Mucosa of gallbladder (tissue), 1 donor: ENCODE measurements around the gene C1orf87. TPM values are rescaled to one million over a fixed set of nuclear protein-coding genes. Genes with fewer than 3 reads are reported as not detected.

Source experiments
- DNase-seq: peaks from one replicate; pipeline ENCODE4 v3.0.0-alpha.2; 2020; ENCODE audit warnings: low spot score
- total RNA-seq: library from RNA; stranded (reverse); gene quantifications from one replicate; pipeline ENCODE4 v1.2.1, GENCODE V29; 2021
- donor health status: DM: no; HTN: no; CAD: no.

Gene C1orf87, protein sequence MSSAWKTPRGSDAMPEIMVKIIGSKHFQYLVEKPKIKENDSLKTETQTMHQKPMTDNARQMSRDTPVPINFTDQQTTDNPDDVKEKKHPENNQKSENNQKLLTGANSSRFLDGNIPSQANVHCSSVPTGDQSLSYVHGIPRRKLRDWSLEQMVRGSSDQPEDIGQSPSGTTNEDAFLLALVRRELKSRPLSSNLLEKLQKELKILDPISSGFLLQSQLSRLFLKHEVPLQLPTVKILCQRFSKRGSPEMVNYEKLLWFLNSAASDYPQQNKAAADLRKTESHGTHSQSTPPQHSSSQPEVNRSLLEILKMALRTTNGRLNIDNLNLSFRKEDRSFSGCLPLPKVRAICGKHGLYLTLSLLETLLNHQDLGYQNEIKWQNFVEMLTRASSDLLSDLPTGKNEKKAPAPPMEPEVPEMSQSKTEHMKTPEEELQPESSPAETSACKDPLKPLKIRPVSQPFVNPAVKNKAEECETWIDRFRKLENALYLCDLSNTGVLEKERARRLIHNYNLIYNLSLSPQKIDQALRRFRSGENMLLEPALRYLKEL
- total RNA-seq = not detected

DNA sequence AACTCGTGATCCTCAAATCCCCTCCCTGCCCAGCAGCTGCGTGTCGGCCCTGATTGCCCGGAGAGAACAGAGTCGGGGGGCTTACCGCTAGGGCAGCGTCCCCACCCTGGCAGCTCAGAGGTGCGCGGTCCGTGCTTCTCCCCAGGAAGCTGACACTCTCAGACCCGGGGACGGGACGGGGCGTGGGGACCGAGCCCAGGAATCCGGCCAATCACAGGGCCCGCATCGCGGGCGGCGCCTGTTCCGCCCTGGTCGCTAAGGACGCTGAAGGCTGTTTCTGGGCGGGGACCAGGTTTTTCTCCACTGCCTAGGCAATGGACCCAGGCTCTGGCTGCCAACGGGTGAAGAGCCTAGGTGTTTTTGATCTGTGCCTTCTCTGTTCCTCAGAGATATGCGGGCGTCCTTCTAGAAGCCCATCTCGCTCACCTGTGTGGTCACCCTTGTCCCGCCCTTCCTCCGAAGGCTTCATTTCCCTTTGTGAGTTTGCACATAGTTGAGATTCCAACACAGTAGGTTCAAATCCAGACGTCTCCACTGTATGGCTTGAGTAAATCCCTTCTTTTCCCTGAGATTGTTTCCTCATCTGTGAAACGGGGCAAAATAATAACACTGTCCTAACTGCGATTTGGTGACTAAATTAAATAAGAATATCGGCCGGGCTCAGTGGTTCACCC is at the start of gene C1orf87:
TSS of gene C1orf87 (minus strand) at position 166 of the 674 bp plus-strand sequence. CDS start 1,127 bp downstream, outside the sequence.
- no peak for DNase-seq

DNA sequence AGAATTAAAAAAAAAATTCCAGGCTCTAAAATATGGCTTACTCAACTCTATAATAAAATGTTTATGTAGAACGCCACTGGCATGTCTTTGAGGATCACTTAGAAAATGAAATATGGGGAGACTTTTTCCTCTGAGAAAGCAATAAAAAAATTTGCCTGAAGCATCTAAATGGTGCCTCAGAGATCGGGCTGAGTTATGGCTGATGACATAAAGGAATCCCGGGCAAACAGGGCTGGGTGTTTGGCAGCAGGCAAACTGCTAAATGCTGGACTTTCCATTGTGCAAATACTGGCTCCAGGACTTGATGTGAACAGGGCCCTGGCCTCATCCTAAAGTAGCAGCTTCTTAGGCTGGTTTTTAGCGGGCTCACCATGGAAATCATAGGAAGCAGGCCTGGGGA is 44.5 kb upstream of the C1orf87 start:
- DNase-seq = no peak

DNA sequence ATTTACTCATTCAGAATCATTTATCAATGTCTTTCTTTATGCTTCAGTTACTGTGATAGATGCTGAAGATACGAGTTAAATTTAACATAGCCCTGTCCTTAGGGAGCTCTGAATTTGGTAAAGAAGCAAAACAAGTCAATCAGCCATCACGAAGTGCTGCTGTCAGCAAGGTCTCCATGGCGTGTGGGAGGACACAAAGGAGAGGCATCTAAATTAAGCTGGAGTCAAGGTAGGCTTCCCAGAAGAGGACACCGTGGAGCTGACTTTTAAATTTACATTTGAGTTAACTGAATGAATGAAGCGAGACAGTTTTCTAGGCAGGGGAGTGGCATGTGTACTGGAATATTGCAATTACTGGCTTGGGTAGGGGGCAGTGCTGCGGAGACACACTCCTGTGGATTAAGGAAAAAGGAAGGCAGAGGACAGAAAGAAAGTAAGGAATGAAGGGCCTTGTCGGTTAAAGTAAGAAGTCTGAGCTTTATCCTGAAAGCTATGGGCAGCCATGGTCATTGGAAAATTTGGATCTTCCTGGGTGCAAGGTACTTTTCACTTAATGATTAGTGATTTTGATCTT is 41.3 kb upstream of the C1orf87 start:
- no peak for DNase-seq

DNA sequence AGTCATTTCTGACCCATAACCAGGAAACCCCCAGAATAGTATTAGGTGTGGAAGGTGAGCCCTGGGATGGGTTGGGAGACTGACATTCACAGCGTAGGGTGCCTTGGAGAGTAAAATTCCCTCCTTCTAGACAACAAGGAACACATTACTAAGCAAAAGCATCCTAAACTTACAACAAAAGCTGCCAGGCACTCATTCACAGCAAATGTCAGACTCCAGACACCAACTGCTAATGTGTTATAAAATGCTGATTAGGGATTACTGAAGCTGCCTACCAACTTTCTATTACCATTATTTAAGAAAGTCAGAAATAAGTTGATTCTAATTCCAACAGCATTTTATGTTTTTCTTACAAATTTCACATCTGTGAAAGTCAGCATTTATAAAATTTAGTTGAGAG is 40.0 kb upstream of the C1orf87 start:
- DNase-seq = no peak

DNA sequence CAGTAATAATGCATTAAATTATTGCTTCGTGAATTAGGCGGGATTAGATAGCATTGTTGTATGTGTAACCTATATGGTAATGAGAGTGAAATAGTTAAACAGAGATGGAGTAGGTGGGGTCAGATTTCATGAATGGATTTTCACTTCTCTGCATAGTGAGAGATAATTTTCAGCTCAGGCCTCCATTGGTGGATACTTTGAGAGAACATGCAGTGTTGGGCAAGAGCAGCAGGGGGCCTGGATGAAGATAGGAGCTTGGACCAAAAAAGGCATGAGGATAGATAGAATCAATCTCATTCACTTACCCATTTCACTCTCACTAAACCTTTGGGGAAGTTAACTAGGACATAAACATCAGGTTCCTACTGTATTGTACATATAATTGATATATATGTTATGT is 39.5 kb upstream of the C1orf87 start:
- no peak for DNase-seq

DNA sequence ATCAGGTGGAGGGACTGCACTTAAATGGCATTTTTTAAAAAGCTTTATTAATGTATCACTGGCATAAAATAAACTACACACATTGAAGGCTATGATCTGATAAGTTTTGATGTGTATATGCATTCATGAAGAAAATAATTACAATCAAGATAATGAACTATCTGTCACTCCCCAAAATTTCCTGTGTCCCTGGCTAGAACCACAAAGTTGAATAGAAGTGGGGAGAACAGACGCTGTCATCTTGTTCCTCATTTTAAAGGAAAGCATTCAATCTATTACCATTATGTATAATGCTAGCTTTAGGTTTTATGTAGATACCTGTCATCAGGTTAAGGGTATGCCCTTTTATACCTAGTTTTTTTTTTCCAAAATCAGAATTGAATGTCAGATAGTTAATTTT is 38.1 kb upstream of the C1orf87 start:
- no peak for DNase-seq

DNA sequence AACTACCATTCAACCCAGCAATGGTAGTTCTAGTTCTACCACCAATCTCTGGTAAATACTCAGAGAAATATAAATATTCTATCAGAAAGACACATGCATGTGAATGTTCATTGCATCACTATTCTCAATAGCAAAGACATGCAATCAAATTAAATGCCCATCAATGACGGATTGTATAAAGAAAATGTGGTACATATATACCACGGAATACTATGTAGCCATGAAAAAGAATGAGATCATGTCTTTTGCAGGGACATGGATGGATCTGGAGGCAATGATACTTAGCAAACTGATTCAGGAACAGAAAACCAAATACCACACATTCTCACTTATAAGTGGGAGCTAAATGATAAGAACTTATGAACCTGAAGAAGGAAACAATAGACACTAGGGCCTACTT is 37.5 kb upstream of the C1orf87 start:
- no peak for DNase-seq

DNA sequence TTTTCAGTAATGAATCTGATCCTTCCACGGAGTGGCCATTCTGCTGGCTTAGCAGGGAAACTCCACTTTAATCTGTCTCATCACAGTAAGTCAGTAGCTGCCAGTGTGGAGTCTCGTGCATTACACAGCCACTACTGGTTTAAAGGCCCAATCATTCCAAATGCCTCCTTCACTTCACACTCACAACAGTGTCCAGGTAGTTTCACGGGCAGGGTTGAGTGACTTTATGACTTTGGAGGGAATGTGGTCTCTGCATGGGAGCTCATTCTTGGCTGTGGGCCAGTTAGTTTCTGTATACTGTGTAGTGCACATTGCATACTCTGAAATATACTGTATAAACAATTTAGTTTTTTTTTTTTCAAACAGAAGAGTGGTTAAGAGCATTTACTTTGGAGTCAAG is 34.6 kb upstream of the C1orf87 start:
- DNase-seq = no peak

DNA sequence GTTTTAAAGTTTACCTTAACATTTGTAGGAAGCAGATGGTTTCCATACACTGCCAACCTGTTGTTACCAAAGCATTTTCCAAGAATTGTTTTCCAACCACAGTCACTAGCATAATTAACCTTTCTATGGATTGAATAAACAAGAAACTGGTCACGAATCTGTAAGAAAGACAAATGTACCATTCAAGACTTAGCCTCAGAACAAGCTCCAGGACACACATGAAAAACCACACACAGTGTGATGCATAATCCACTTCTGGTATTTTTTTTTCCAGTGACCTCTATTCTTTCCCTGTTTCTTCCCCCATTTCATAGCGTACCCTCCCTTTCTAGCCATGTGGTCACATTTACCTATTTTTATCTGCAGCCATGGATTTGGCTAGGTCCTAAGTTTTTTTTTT is 29.6 kb upstream of the C1orf87 start:
- DNase-seq = no peak

DNA sequence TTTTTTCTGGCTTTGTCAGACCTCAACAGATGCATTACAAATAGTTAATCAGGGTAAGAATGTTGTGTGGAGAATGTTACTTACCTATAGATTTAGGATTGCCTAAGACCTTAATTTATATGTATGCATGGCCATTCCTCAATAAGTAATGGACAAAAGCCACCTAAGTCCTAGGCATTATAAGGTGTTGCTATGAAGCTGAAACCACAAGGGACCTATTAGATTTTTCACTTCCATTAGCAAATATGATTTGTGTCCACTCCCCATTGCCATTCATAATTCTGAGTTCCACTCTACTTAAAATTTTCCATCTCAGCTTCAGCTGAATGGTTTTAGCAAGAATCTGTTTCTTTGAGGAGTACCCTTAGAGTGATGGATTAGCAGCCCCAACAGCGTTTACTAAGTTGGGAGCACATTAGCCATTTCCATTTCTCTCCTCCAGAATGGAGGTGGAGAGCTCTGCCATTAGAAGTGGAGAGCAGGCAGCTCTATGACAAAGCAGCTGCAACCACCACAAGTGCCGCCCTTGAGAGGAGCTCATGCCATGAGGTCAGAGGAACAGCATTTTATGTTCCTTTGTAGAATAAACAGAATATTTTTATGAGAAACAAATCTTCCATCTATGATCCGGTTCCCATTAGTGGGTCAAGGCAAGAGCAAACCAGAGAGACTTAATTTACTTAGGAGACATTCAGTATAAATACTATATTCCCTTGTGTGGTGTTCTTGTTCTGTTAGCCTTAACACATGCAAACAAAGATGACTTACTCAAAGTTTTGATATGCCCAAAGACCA is 28.9 kb upstream of the C1orf87 start:
- no peak for DNase-seq

DNA sequence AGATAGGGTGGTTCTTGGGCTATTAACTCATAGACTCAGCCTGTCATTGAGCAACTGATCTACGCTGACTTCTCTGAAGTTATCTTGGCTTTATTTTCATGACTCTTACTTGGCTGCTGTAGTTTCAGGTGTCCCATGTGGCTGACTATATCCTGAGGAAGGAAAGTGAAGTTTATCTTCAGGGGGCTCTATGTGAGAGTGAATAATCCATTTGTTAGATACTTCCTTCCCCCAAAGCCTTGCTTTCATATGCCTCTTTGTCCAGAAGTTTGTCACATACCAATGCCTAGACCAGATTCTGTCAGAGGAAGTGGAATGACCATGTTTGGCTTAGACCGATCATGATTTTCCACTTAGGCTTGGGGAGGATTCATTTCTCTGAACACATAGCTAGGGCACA is 27.9 kb upstream of the C1orf87 start:
- DNase-seq = no peak

DNA sequence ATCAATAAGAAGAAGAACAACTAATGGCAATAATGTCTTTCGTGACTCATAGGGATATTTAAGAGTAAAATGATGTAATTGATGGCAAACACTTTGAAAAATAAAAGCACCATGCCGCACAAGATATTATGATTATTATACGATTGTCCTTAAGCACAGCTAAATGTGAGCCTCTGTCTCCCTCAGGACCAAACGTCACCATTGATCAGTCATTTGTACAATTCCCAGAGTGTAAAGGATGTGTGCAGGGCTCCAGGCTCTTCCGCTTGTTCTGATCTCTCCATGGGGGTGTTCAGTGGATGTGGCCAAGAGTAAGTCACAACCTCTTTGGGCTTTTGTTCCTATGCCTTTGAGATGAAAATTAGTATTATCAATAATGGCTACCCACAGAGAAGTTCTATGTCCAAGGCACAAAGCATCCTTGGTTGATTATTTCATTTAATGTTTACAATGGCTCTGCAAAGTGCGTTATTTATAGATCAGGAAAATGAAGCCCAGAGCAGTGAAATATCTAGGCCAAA is 17.7 kb upstream of the C1orf87 start:
- DNase-seq = no peak

DNA sequence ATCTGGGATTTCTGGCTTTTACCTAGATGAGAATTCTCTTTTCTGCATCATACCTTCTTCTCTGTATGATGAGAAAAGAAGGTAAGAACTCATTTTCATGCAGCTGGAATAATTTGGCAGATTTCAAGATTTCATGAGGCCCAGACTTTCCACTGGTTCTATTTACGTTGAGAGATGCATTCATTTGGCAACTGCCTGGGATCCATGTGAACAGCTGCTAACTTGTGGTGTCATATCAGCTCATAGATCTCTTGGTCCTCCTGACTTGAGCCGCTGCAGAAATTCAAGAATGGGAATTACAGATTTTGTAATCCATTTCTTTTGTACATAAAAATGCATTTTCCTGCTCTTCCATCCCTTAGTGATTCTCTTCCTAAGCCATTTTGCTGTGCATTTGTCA is 17.1 kb upstream of the C1orf87 start:
- no peak for DNase-seq

DNA sequence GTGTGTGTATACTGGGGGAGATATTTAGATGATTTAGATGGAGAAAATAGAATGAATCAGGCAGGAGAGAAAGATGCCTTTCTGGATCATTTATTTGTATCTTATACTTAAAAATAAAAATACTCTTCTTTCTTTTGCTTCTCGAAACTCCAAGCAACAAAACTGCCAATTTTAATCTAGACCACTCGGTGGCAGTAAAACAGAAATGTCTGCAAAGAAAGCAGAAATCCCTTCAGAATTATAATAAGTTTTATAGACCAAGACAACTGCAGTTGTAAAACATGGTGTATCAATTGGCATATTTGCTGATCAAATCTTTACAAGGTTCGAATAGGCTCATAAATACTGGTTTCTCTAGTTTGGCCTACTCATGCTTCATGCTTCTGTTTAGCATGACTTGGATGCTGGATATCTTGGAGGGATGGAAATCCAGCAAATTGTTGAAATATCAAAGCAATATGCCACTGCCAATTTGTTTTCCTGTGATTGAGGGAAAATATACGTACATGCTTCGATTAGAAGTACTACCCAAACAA is 15.1 kb upstream of the C1orf87 start:
- DNase-seq = no peak

DNA sequence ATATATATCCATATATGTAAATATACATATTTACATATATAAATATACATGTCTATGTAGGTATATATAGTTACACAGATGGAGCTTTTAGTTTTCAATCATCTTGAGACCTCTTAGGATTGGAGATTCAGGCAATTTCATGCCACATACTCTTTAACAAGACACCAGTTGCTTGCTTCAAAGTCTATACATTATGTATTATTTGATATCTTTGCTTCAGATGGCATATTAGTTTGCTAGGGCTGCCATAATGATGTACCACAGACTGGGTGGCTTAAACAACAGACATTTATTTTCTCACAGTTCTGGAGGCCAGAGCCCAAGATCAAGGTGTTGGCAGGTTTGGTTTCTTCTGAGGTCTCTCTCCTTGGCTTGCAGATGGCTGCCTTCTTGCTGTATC is 14.1 kb upstream of the C1orf87 start:
- no peak for DNase-seq

DNA sequence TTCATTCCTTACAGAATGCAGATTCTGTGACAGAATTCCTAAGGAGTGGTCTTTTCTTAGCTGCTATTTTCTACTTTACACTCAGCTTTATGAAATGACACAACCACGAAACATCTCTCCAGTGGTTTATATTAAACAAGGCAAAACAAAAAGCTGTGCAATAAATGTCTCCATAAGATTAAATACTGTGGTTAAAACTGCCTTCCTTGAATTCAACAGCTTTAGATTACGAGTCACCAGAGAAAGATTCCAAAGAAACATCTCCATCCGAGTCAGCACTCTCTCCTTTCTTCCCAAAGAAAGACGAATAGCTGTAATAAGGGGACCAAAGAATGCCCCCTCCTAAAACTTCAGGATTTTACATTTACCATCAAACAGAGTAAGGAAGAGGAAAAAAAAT is 4.6 kb upstream of the C1orf87 start:
- no peak for DNase-seq

DNA sequence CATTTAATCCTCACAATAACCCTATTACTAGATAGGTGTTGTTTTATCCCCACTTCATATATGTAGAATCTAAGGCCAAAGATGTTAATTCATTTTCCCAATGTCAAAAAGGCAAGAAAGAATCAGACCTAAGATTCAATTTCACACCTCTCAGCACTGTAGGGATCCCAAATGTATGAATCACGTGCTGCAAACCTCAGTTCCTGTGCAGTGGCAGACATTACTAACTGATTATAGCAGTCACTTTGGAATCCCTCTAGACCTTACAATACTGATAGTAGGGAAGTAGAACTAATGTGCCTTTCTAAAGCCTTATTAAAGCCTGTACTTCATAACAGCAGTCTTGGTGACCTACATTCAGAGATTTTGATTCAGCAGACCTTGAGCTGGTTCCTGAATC is 2.3 kb downstream of the C1orf87 start:
- no peak for DNase-seq

DNA sequence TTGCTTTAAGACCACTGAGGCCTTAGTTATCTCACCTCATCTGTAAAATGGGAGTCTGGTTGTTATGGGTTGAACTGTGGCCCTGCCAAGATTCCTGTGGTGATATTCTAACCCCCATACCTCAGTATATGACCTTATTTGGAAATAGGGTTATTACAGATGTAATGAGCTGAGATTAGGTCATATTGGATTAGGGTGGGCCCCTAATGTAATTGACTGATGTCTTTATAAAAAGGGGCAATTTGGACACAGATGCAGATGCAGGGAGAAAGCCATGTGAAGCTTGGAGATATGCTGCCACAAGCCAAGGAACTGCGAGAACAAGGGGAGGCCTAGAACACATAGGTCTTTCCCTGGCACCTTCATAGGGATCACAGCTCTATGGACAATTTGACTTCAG is 3.9 kb downstream of the C1orf87 start:
- no peak for DNase-seq

DNA sequence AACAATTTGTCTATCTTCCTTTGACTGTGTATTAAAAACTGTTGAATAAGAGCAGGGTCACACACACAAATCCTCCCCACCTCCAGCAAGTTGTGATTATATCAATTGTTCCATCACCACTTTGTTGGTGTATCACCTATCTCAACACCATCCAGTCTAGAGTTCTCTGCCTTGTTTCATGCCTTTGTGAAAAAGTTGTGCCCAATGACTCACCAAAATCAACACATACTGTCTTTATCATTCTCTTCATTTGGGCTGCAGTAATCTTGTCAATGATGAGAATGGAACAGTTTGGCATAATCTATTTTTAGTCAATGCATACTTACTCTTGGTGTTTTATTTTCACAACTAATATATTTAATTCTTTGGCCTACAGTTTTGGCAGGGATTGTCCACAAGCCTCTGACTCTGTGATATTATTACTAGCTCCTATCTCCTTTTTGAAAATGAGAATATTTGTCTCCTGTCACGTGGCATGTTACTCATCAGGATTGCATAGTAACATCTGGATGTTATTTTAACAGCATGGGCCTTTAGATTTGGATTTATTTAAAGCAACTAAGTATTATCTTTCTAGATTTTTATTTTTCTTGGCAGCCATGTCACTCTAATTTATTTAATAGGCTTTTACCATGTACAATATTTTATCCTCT is 5.1 kb downstream of the C1orf87 start:
- no peak for DNase-seq

DNA sequence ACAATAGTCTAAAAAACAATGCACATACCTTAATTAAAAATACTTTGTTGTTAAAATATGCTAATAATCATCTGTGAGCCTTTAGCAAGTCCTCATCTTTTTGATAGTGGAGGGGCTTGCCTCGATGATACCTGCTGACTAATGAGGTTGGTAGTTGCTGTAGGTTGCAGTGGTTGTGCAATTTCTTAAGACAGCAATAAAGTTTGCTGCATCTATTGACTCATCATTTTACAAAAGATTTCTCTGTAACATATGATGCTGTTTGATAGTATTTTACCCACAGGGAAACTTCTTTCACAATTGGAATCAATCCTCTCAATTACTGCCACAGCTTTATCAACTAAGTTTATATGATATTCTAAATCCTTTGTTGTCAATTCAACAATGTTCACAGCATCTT is 7.6 kb downstream of the C1orf87 start:
- DNase-seq = no peak

DNA sequence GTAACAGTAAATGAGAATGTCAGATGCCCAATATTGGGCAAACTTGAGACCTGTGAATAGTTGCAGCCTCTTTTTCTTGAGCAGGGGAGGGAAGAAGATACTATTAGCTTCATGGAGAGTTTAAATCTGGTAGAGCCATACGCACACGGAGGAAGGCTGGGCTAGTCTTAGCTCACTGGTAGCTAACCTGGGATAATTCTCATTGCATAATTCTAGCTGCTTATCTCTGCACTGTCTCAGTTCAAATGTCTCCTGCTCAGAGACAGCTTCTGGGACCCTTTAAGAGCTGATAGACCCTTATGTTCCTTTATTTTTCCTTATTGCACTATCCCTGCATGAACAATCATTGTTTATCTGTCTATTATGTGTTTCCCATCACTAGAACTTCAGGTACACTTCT is 8.4 kb downstream of the C1orf87 start:
- DNase-seq = no peak
